H9 (cell line): ENCODE results near the gene GSG1L. TPM values are rescaled to one million over a fixed set of nuclear protein-coding genes. Genes with fewer than 3 reads are reported as not detected.

Experiments
- DNase-seq: peaks from one replicate; pipeline ENCODE4 v3.0.0-alpha.2; 2017
- H2AFZ ChIP-seq: one replicate; pipeline ENCODE4 v1.6.1; 2013; ENCODE audit warnings: mild to moderate bottlenecking, low read length, control low read depth, moderate library complexity
- H2AK5ac ChIP-seq: 2 replicates; pipeline ENCODE4 v1.6.1; 2013; ENCODE audit warnings: low read length, control low read depth, mixed read lengths; ENCODE audit not compliant: insufficient read length
- H2BK120ac ChIP-seq: one replicate; pipeline ENCODE4 v1.6.1; 2013; ENCODE audit warnings: low read depth, mild to moderate bottlenecking, low read length, control low read depth, inconsistent platforms; ENCODE audit not compliant: poor library complexity, severe bottlenecking
- H2BK12ac ChIP-seq: 2 replicates; pipeline ENCODE4 v1.6.1; 2013; ENCODE audit warnings: low read length, control low read depth, mixed read lengths, low read depth; ENCODE audit not compliant: insufficient read length
- H2BK15ac ChIP-seq: 2 replicates; pipeline ENCODE4 v1.6.1; 2013; ENCODE audit warnings: low read depth, low read length, control low read depth
- H2BK20ac ChIP-seq: one replicate; pipeline ENCODE4 v1.6.1; 2013; ENCODE audit warnings: low read depth, mild to moderate bottlenecking, low read length, control low read depth, inconsistent platforms; ENCODE audit not compliant: poor library complexity, severe bottlenecking
- H2BK5ac ChIP-seq: 2 replicates; pipeline ENCODE4 v1.6.1; 2013; ENCODE audit warnings: low read length, control low read depth, mixed read lengths; ENCODE audit not compliant: insufficient read length
- H3K14ac ChIP-seq: 2 replicates; pipeline ENCODE4 v1.6.1; 2013; ENCODE audit warnings: low read length, control low read depth; ENCODE audit not compliant: insufficient read depth
- H3K18ac ChIP-seq: 2 replicates; pipeline ENCODE4 v1.6.1; 2013; ENCODE audit warnings: low read depth, mild to moderate bottlenecking, mixed read lengths, low read length, control low read depth; ENCODE audit not compliant: insufficient read length
- H3K23ac ChIP-seq: 2 replicates; pipeline ENCODE4 v1.6.1; 2013; ENCODE audit warnings: low read length, control low read depth, mixed read lengths, low read depth; ENCODE audit not compliant: insufficient read length
- H3K23me2 ChIP-seq: 2 replicates; pipeline ENCODE4 v1.6.1; 2013; ENCODE audit warnings: low read depth, mild to moderate bottlenecking, mixed read lengths, low read length, control low read depth; ENCODE audit not compliant: insufficient read length, poor library complexity, severe bottlenecking
- H3K27ac ChIP-seq: 2 replicates; pipeline ENCODE4 v1.5.1; 2013; ENCODE audit warnings: low read length, control low read depth, mixed read lengths, low read depth; ENCODE audit not compliant: insufficient read length
- H3K27me3 ChIP-seq: 2 replicates; pipeline ENCODE4 v1.6.1; 2013; ENCODE audit warnings: low read length, control low read depth, inconsistent platforms; ENCODE audit not compliant: insufficient read depth
- H3K4ac ChIP-seq: 2 replicates; pipeline ENCODE4 v1.6.1; 2013; ENCODE audit warnings: low read depth, mild to moderate bottlenecking, control low read depth, inconsistent platforms, low read length, moderate library complexity
- H3K4me1 ChIP-seq: 2 replicates; pipeline ENCODE4 v1.6.1; 2013; ENCODE audit warnings: low read length, control low read depth, inconsistent platforms; ENCODE audit not compliant: insufficient read depth
- H3K4me2 ChIP-seq: 2 replicates; pipeline ENCODE4 v1.6.1; 2013; ENCODE audit warnings: low read length, control low read depth, mixed read lengths; ENCODE audit not compliant: insufficient read length, insufficient read depth
- H3K56ac ChIP-seq: 2 replicates; pipeline ENCODE4 v1.6.1; 2013; ENCODE audit warnings: low read depth, mild to moderate bottlenecking, mixed read lengths, low read length, control low read depth; ENCODE audit not compliant: insufficient read length
- H3K79me1 ChIP-seq: 2 replicates; pipeline ENCODE4 v1.6.1; 2013; ENCODE audit warnings: low read depth, mild to moderate bottlenecking, moderate library complexity, low read length, control low read depth, inconsistent platforms; ENCODE audit not compliant: insufficient read depth, poor library complexity, severe bottlenecking
- H3K79me2 ChIP-seq: 2 replicates; pipeline ENCODE4 v1.6.1; 2013; ENCODE audit warnings: low read length, control low read depth, inconsistent platforms; ENCODE audit not compliant: insufficient read depth
- H3K9ac ChIP-seq: 2 replicates; pipeline ENCODE4 v1.6.1; 2013; ENCODE audit warnings: low read length, control low read depth, mixed read lengths; ENCODE audit not compliant: insufficient read length; ENCODE audit errors: extremely low read depth
- H3K9me3 ChIP-seq: one replicate; pipeline ENCODE4 v1.6.1; 2013; ENCODE audit warnings: low read depth, low read length, inconsistent platforms; ENCODE audit not compliant: control insufficient read depth
- H3T11ph ChIP-seq: one replicate; pipeline ENCODE4 v1.6.1; 2013; ENCODE audit warnings: mild to moderate bottlenecking, low read length, control low read depth, inconsistent platforms
- H4K20me1 ChIP-seq: one replicate; pipeline ENCODE4 v1.6.1; 2013; ENCODE audit not compliant: control insufficient read depth, insufficient read length, insufficient read depth
- H4K5ac ChIP-seq: 2 replicates; pipeline ENCODE4 v1.6.1; 2013; ENCODE audit warnings: low read depth, mild to moderate bottlenecking, mixed read lengths, low read length, control low read depth; ENCODE audit not compliant: insufficient read length
- H4K8ac ChIP-seq: replicated peaks from 2 replicates; pipeline ENCODE4 v1.6.1; 2013; ENCODE audit warnings: low read length, control low read depth, mixed read lengths, low read depth; ENCODE audit not compliant: insufficient read length
- H4K91ac ChIP-seq: 2 replicates; pipeline ENCODE4 v1.6.1; 2013; ENCODE audit warnings: low read depth, mild to moderate bottlenecking, moderate library complexity, mixed read lengths, low read length, control low read depth; ENCODE audit not compliant: insufficient read length
- H3K27ac Mint-ChIP-seq, 3 experiments: 2 replicates in 2 of 3; 3 replicates in 1 of 3; pipeline ENCODE4 v1.8.0; 2020 to 2021; ENCODE audit warnings: mixed read lengths in 3 of 3, mild to moderate bottlenecking in 1 of 3, moderate library complexity in 1 of 3
- H3K27me3 Mint-ChIP-seq: 2 replicates; pipeline ENCODE4 v1.8.0; 2021; ENCODE audit warnings: low read depth, mild to moderate bottlenecking, moderate library complexity, mixed read lengths
- H3K36me3 Mint-ChIP-seq, 3 experiments: 2 replicates in 2 of 3; 3 replicates in 1 of 3; pipeline ENCODE4 v1.8.0; 2020 to 2021; ENCODE audit warnings: low read depth in 3 of 3, mixed read lengths in 3 of 3; ENCODE audit not compliant: insufficient read depth in 1 of 3
- H3K4me1 Mint-ChIP-seq, 2 experiments: 2 replicates each; pipeline ENCODE4 v1.8.0; 2020; ENCODE audit warnings: mixed read lengths in 2 of 2
- H3K4me3 Mint-ChIP-seq, 2 experiments: 2 replicates in 1 of 2; 3 replicates in 1 of 2; pipeline ENCODE4 v1.8.0; 2020 to 2021; ENCODE audit warnings: mild to moderate bottlenecking in 2 of 2, mixed read lengths in 2 of 2, moderate library complexity in 1 of 2
- H3K9me3 Mint-ChIP-seq, 2 experiments: 2 replicates in 1 of 2; 3 replicates in 1 of 2; pipeline ENCODE4 v1.8.0; 2020; ENCODE audit warnings: mild to moderate bottlenecking in 2 of 2, mixed read lengths in 2 of 2, moderate library complexity in 1 of 2
- CTCF ChIP-seq: fragments of 200-600 bp; sonication (generic); conservative IDR thresholded peaks from 3 replicates; pipeline ENCODE4 v1.8.0; 2021; ENCODE audit warnings: antibody characterized with exemption, mild to moderate bottlenecking
- WGBS: extraction: QIAGEN DNeasy Blood & Tissue Kit; methylation state at CpG from one replicate; pipeline ENCODE4 v1.1.7; 2013; ENCODE audit warnings: missing lambda C conversion rate, low lambda C conversion rate, mixed read lengths; ENCODE audit not compliant: insufficient read length; ENCODE audit errors: extremely low coverage; 5-methylcytosine and 5-hydroxymethylcytosine counted together
- total RNA-seq: library from RNA; stranded (reverse); gene quantifications from 2 replicates; pipeline ENCODE4 v1.2.1, GENCODE V29; 2021

Gene GSG1L
- total RNA-seq, 1 experiment from 2014 or later: 0.35 TPM

GRCh38 chr16:27749946-27750345 lies 313.6 kb downstream of the GSG1L start:
- H3K79me2 ChIP-seq: no peaks in the 10 kb centered on the region
- no peak overlapping the region for H3K23ac ChIP-seq
- H2BK5ac ChIP-seq: no peak overlapping the region
- H4K8ac ChIP-seq: no peak overlapping the region
- H4K20me1 ChIP-seq: no peaks in the 10 kb centered on the region
- no peaks in the 10 kb centered on the region for H3K9me3 ChIP-seq
- H3K9me3 Mint-ChIP-seq: no peaks in the 10 kb centered on the region; a peak in 1 of 5 replicates
- peak overlapping the region in 2 of 3 experiments; percentile 3 to 52; a peak in 2 of 7 replicates for H3K27ac Mint-ChIP-seq
- H4K5ac ChIP-seq: no peak overlapping the region
- no peak overlapping the region for H2AK5ac ChIP-seq
- H3T11ph ChIP-seq: no peak overlapping the region
- no peaks in the 10 kb centered on the region for H3K23me2 ChIP-seq
- no peaks in the 10 kb centered on the region for H3K27me3 Mint-ChIP-seq
- H3K4me1 Mint-ChIP-seq: peaks cover 7 to 11% of the 10 kb centered on the region in 2 experiments
- H3K27me3 ChIP-seq: no peaks in the 10 kb centered on the region
- no peak overlapping the region for H3K56ac ChIP-seq
- DNase-seq: no peak
- H3K4ac ChIP-seq: no peak overlapping the region
- no peak overlapping the region for H2BK20ac ChIP-seq
- no peak overlapping the region for H3K9ac ChIP-seq
- no peak overlapping the region for H3K27ac ChIP-seq
- no peaks in the 10 kb centered on the region for H3K79me1 ChIP-seq
- no peak overlapping the region for H4K91ac ChIP-seq
- H2BK120ac ChIP-seq: no peak overlapping the region
- H2AFZ ChIP-seq: no peak overlapping the region
- H2BK15ac ChIP-seq: no peak overlapping the region
- H3K14ac ChIP-seq: no peak overlapping the region
- H3K36me3 Mint-ChIP-seq: peaks cover 0 to 9% (median 2%) of the 10 kb centered on the region in 3 experiments; a peak in 2 of 7 replicates
- no peak for TF ChIP-seq CTCF
- no peak overlapping the region for H2BK12ac ChIP-seq
- no peaks in the 10 kb centered on the region for H3K4me1 ChIP-seq
- no CpG with 5 or more reads among the region's 16 CpGs for WGBS
- H3K18ac ChIP-seq: no peak overlapping the region
- H3K4me3 Mint-ChIP-seq: no peak overlapping the region
- H3K4me2 ChIP-seq: no peak overlapping the region
